Measurements from ENCODE around the gene ALG14.
A peak's percentile ranks its signal among the peaks of the same experiment; 100 is the strongest.

ALG14 gene

GRCh38 chr1:95072532-95073419, at the start of gene ALG14:
TSS of gene ALG14 (minus strand) at chr1:95072951. CDS start at chr1:95072898, 53 bp downstream.
- no peaks in the 10 kb centered on the region for H3K36me3 ChIP-seq (ENCODE audit: control insufficient read depth, insufficient read depth, low read length)
- no peaks in the 10 kb centered on the region for H3K4me1 ChIP-seq (ENCODE audit: control insufficient read depth, insufficient read depth, low read length)

GRCh38 chr1:95122151-95122697, 49.5 kb upstream of the ALG14 start:
- H3K36me3 ChIP-seq (ENCODE audit: control insufficient read depth, insufficient read depth, low read length), result no peaks in the 10 kb centered on the region
- H3K27me3 ChIP-seq (ENCODE audit: control insufficient read depth, insufficient read depth, low read length), result peaks cover 10% of the 10 kb centered on the region
- H3K4me1 ChIP-seq (ENCODE audit: control insufficient read depth, insufficient read depth, low read length), result no peaks in the 10 kb centered on the region
- no peak overlapping the region for H3K4me3 ChIP-seq (ENCODE audit: low read depth, low read length)
- H3K9ac ChIP-seq (ENCODE audit: low read depth, low read length), result no peak overlapping the region
- H3K9me3 ChIP-seq (ENCODE audit: control insufficient read depth, insufficient read depth, low read length), result no peaks in the 10 kb centered on the region

More at GRCh38 chr1:95072532-95073419, at the start of gene ALG14:
- Histone ChIP-seq H3K4me3 (ENCODE audit: low read depth, low read length) (peak within 1 kb of the TSS; percentile 97), H3K9me3 (ENCODE audit: control insufficient read depth, insufficient read depth, low read length) (no peaks in the 10 kb centered on the region), H3K9ac (ENCODE audit: low read depth, low read length) (peak within 1 kb of the TSS; percentile 48), H3K27me3 (ENCODE audit: control insufficient read depth, insufficient read depth, low read length) (peaks cover 6% of the 10 kb centered on the region)

GRCh38 chr1:95119273-95119672, 46.5 kb upstream of the ALG14 start:
- Histone ChIP-seq H3K9me3 (ENCODE audit: control insufficient read depth, insufficient read depth, low read length) (no peaks in the 10 kb centered on the region), H3K27me3 (ENCODE audit: control insufficient read depth, insufficient read depth, low read length) (peaks cover 10% of the 10 kb centered on the region), H3K4me3 (ENCODE audit: low read depth, low read length) (no peak overlapping the region), H3K36me3 (ENCODE audit: control insufficient read depth, insufficient read depth, low read length) (no peaks in the 10 kb centered on the region), H3K4me1 (ENCODE audit: control insufficient read depth, insufficient read depth, low read length) (no peaks in the 10 kb centered on the region), H3K9ac (ENCODE audit: low read depth, low read length) (no peak overlapping the region)

GRCh38 chr1:95118710-95119109, 46.0 kb upstream of the ALG14 start:
- no peak overlapping the region for H3K4me3 ChIP-seq (ENCODE audit: low read depth, low read length)
- peaks cover 10% of the 10 kb centered on the region for H3K27me3 ChIP-seq (ENCODE audit: control insufficient read depth, insufficient read depth, low read length)
- H3K36me3 ChIP-seq (ENCODE audit: control insufficient read depth, insufficient read depth, low read length), result no peaks in the 10 kb centered on the region
- no peak overlapping the region for H3K9ac ChIP-seq (ENCODE audit: low read depth, low read length)
- H3K9me3 ChIP-seq (ENCODE audit: control insufficient read depth, insufficient read depth, low read length), result no peaks in the 10 kb centered on the region
- H3K4me1 ChIP-seq (ENCODE audit: control insufficient read depth, insufficient read depth, low read length), result no peaks in the 10 kb centered on the region

GRCh38 chr1:95118067-95118499, 45.3 kb upstream of the ALG14 start:
- peak overlapping the region; percentile 13 for H3K9ac ChIP-seq (ENCODE audit: low read depth, low read length)
- H3K4me3 ChIP-seq (ENCODE audit: low read depth, low read length), result peak overlapping the region; percentile 62
- H3K9me3 ChIP-seq (ENCODE audit: control insufficient read depth, insufficient read depth, low read length), result no peaks in the 10 kb centered on the region
- H3K4me1 ChIP-seq (ENCODE audit: control insufficient read depth, insufficient read depth, low read length), result no peaks in the 10 kb centered on the region
- peaks cover 10% of the 10 kb centered on the region for H3K27me3 ChIP-seq (ENCODE audit: control insufficient read depth, insufficient read depth, low read length)
- H3K36me3 ChIP-seq (ENCODE audit: control insufficient read depth, insufficient read depth, low read length), result no peaks in the 10 kb centered on the region

DNA sequence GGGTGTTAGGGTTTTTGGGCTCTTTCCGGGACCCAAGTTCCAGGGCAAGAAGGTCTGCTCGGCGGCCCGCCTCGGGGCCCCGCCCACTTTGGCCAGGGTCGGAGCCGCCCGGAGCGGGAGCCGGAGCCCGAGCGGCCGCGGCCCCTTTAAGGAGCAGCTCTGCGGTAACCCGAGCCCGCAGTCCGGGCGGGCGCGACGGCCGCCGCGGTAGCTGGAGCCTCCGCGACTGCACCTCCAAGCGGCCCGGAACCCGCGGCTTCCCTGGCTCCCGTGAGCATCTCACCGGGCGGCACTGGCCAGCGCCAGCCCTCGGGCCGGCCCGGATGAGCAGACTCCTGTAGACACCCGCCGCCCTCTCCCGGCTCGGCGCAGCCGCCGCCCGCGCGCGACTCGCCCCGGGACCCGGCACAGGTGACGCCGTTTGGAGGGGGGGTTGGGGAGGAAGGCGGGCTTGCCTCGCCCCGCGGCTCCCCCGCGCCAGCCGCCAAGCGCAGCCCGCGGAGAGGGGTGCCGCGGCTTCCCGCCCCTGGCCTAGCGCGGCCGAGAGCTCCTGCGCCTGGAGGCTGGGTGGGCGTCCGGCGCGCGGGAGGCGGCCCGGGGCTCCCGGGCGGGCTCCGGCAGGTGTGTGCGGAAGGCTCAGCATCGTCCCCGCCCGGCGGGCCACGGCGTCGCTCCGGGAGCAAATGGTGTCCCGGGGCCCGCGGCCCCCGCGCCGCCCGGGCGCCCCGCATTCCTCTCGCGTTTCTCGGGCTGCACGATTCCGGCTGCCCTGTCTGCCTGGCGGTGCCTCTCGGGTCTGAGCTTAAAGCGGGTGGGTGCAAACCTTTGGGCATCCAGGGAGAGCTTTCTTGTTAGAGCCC, 44.7 kb upstream of the ALG14 start, which contains the start of gene TLCD4:
TLCD4 (plus strand) TSS at position 149 of the 860 bp plus-strand sequence. CDS start 26,547 bp downstream, outside the sequence.
- peak within 1 kb of the TSS; percentile 13 for H3K9ac ChIP-seq (ENCODE audit: low read depth, low read length)
- H3K9me3 ChIP-seq (ENCODE audit: control insufficient read depth, insufficient read depth, low read length), result no peaks in the 10 kb centered on the region
- no peaks in the 10 kb centered on the region for H3K36me3 ChIP-seq (ENCODE audit: control insufficient read depth, insufficient read depth, low read length)
- no peaks in the 10 kb centered on the region for H3K4me1 ChIP-seq (ENCODE audit: control insufficient read depth, insufficient read depth, low read length)
- peak within 1 kb of the TSS; percentile 62 for H3K4me3 ChIP-seq (ENCODE audit: low read depth, low read length)
- peaks cover 10% of the 10 kb centered on the region for H3K27me3 ChIP-seq (ENCODE audit: control insufficient read depth, insufficient read depth, low read length)

GRCh38 chr1:95116580-95117206, 43.9 kb upstream of the ALG14 start:
- Histone ChIP-seq H3K36me3 (ENCODE audit: control insufficient read depth, insufficient read depth, low read length) (no peaks in the 10 kb centered on the region), H3K27me3 (ENCODE audit: control insufficient read depth, insufficient read depth, low read length) (peaks cover 10% of the 10 kb centered on the region), H3K9ac (ENCODE audit: low read depth, low read length) (peak overlapping the region; percentile 9)

GRCh38 chr1:95115708-95116137, 43.0 kb upstream of the ALG14 start:
- no peaks in the 10 kb centered on the region for H3K9me3 ChIP-seq (ENCODE audit: control insufficient read depth, insufficient read depth, low read length)
- H3K27me3 ChIP-seq (ENCODE audit: control insufficient read depth, insufficient read depth, low read length), result peaks cover 10% of the 10 kb centered on the region
- no peak overlapping the region for H3K9ac ChIP-seq (ENCODE audit: low read depth, low read length)
- H3K4me1 ChIP-seq (ENCODE audit: control insufficient read depth, insufficient read depth, low read length), result no peaks in the 10 kb centered on the region
- no peak overlapping the region for H3K4me3 ChIP-seq (ENCODE audit: low read depth, low read length)
- H3K36me3 ChIP-seq (ENCODE audit: control insufficient read depth, insufficient read depth, low read length), result no peaks in the 10 kb centered on the region

More at GRCh38 chr1:95116580-95117206, 43.9 kb upstream of the ALG14 start:
- peak overlapping the region; percentile 62 for H3K4me3 ChIP-seq (ENCODE audit: low read depth, low read length)
- no peaks in the 10 kb centered on the region for H3K4me1 ChIP-seq (ENCODE audit: control insufficient read depth, insufficient read depth, low read length)
- no peaks in the 10 kb centered on the region for H3K9me3 ChIP-seq (ENCODE audit: control insufficient read depth, insufficient read depth, low read length)

DNA sequence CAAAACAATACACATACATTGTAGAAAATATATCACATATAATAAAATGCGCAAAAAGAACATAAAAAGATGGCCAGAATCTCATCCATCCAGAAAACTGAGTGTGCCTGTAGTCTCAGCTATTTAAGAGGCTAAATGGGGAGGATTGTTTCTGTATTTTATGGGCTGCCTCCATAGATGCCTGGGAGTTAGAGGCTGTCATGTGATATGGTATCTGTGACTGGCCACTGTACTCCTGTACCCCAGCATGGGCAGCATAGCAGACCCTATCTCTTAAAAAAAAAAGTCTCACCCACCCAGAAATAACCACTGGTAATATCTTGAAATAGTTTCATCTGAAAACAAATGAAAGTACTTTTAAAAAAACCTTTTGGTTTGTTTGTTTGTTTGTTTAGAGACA, 40.9 kb upstream of the ALG14 start:
- no peaks in the 10 kb centered on the region for H3K36me3 ChIP-seq (ENCODE audit: control insufficient read depth, insufficient read depth, low read length)
- H3K9ac ChIP-seq (ENCODE audit: low read depth, low read length), result no peak overlapping the region
- H3K9me3 ChIP-seq (ENCODE audit: control insufficient read depth, insufficient read depth, low read length), result no peaks in the 10 kb centered on the region
- H3K4me1 ChIP-seq (ENCODE audit: control insufficient read depth, insufficient read depth, low read length), result no peaks in the 10 kb centered on the region
- H3K27me3 ChIP-seq (ENCODE audit: control insufficient read depth, insufficient read depth, low read length), result peaks cover 8% of the 10 kb centered on the region
- H3K4me3 ChIP-seq (ENCODE audit: low read depth, low read length), result no peak overlapping the region

DNA sequence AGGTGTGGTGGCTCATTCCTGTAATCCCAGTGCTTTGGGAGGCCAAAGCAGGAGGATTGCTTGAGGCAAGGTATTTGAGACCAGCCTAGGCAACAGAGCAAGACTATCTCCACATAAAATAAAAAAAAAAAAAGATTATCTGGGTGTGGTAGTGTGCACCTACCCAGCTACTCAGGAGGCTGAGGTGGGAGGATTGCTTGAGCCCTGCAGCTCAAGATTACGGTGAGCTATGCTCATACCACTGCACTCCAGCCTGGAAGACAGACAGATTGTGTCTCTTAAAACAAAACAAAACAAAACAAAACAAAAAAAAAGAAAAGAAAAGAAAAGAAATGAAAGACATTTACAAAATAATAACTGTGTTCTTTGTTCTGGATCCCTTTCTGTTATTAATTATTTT, 38.3 kb upstream of the ALG14 start:
- Histone ChIP-seq H3K4me3 (ENCODE audit: low read depth, low read length) (no peak overlapping the region), H3K9me3 (ENCODE audit: control insufficient read depth, insufficient read depth, low read length) (no peaks in the 10 kb centered on the region), H3K9ac (ENCODE audit: low read depth, low read length) (no peak overlapping the region), H3K4me1 (ENCODE audit: control insufficient read depth, insufficient read depth, low read length) (no peaks in the 10 kb centered on the region), H3K36me3 (ENCODE audit: control insufficient read depth, insufficient read depth, low read length) (no peaks in the 10 kb centered on the region), H3K27me3 (ENCODE audit: control insufficient read depth, insufficient read depth, low read length) (no peaks in the 10 kb centered on the region)

GRCh38 chr1:95108792-95109191, 36.0 kb upstream of the ALG14 start:
- no peaks in the 10 kb centered on the region for H3K9me3 ChIP-seq (ENCODE audit: control insufficient read depth, insufficient read depth, low read length)
- H3K4me3 ChIP-seq (ENCODE audit: low read depth, low read length), result no peak overlapping the region
- H3K4me1 ChIP-seq (ENCODE audit: control insufficient read depth, insufficient read depth, low read length), result no peaks in the 10 kb centered on the region
- no peaks in the 10 kb centered on the region for H3K36me3 ChIP-seq (ENCODE audit: control insufficient read depth, insufficient read depth, low read length)
- no peaks in the 10 kb centered on the region for H3K27me3 ChIP-seq (ENCODE audit: control insufficient read depth, insufficient read depth, low read length)
- no peak overlapping the region for H3K9ac ChIP-seq (ENCODE audit: low read depth, low read length)
